Neural crest cell (in vitro differentiated cells): ENCODE measurements around the gene CPLX4. TPM values are rescaled to one million over a fixed set of nuclear protein-coding genes. Genes with fewer than 3 reads are reported as not detected.

Experiments used
- DNase-seq: peaks from one replicate; pipeline ENCODE4 v3.0.0; 2021; ENCODE audit warnings: low read depth, mixed read lengths, low spot score
- H3K27ac Mint-ChIP-seq: one replicate; pipeline ENCODE4 v1.8.0; 2021; ENCODE audit warnings: mild to moderate bottlenecking, mixed read lengths; ENCODE audit not compliant: unreplicated experiment
- H3K27me3 Mint-ChIP-seq: 2 replicates; pipeline ENCODE4 v1.8.0; 2021; ENCODE audit warnings: low read depth, mild to moderate bottlenecking, mixed read lengths
- H3K36me3 Mint-ChIP-seq: 2 replicates; pipeline ENCODE4 v1.8.0; 2021; ENCODE audit warnings: low read depth, mild to moderate bottlenecking, mixed read lengths
- H3K4me1 Mint-ChIP-seq: 2 replicates; pipeline ENCODE4 v1.8.0; 2021; ENCODE audit warnings: mixed read lengths
- H3K4me3 Mint-ChIP-seq: one replicate; pipeline ENCODE4 v1.8.0; 2021; ENCODE audit warnings: mild to moderate bottlenecking, mixed read lengths
- H3K9me3 Mint-ChIP-seq: 2 replicates; pipeline ENCODE4 v1.8.0; 2021; ENCODE audit warnings: mixed read lengths
- CTCF ChIP-seq: fragments of 200-600 bp; sonication (generic); conservative IDR thresholded peaks from 2 replicates; pipeline ENCODE4 v1.5.0; 2021; ENCODE audit warnings: antibody characterized with exemption, mild to moderate bottlenecking
- total RNA-seq: library from RNA; stranded (reverse); gene quantifications from 2 replicates; pipeline ENCODE4 v1.2.1, GENCODE V29; 2021

CPLX4 gene
- total RNA-seq, 1 donor from 2014 or later = not detected

GRCh38 chr18:59357928-59358327, 39.5 kb upstream of the CPLX4 start:
- Mint-ChIP-seq H3K27me3 (peaks cover 20% of the 10 kb centered on the region), H3K4me3 (peak overlapping the region; percentile 93), H3K27ac (no peak overlapping the region), H3K4me1 (peaks cover 18% of the 10 kb centered on the region), H3K36me3 (peaks cover 6% of the 10 kb centered on the region), H3K9me3 (no peaks in the 10 kb centered on the region)
- no peak for DNase-seq
- TF ChIP-seq CTCF = no peak

GRCh38 chr18:59354731-59355130, 36.3 kb upstream of the CPLX4 start:
- H3K27me3 Mint-ChIP-seq = peaks cover 3% of the 10 kb centered on the region

DNA sequence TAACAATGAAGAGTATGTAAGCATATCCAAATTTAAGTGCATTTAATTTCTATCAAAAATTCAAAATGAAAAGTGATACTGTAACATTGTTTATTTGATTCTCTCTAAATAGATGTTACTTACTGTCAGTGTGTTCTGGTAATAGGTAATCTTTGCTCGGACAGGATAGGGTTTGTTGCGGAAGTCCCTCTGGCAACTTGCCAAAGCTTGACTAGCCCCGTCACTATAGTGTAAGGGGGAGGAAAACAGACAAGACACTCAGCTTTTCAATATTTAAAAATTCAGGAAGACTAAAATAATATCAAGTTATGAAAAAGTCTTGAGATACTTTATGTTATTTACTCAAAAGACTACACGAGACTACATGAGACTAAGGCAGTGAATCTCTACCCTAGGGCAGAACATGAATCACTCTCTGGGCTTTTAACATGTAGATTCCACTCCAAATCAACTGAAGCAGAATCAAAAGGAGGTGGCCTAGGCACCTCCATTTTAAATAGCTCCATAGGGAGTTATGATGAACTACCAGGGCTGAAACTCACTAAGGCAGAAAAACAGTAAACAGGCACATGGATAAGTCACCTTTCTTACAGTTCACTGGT, 34.7 kb upstream of the CPLX4 start:
- no peaks in the 10 kb centered on the region for H3K27me3 Mint-ChIP-seq
- H3K9me3 Mint-ChIP-seq = no peaks in the 10 kb centered on the region
- no peak for DNase-seq
- H3K4me1 Mint-ChIP-seq = peaks cover 16% of the 10 kb centered on the region
- no peak overlapping the region for H3K27ac Mint-ChIP-seq
- peaks cover 17% of the 10 kb centered on the region for H3K36me3 Mint-ChIP-seq
- no peak for TF ChIP-seq CTCF
- H3K4me3 Mint-ChIP-seq = no peak overlapping the region

More at GRCh38 chr18:59354731-59355130, 36.3 kb upstream of the CPLX4 start:
- no peak overlapping the region for H3K27ac Mint-ChIP-seq
- H3K36me3 Mint-ChIP-seq = peaks cover 12% of the 10 kb centered on the region
- H3K4me1 Mint-ChIP-seq = peaks cover 18% of the 10 kb centered on the region
- no peaks in the 10 kb centered on the region for H3K9me3 Mint-ChIP-seq
- no peak for TF ChIP-seq CTCF
- H3K4me3 Mint-ChIP-seq = no peak overlapping the region
- no peak for DNase-seq

DNA sequence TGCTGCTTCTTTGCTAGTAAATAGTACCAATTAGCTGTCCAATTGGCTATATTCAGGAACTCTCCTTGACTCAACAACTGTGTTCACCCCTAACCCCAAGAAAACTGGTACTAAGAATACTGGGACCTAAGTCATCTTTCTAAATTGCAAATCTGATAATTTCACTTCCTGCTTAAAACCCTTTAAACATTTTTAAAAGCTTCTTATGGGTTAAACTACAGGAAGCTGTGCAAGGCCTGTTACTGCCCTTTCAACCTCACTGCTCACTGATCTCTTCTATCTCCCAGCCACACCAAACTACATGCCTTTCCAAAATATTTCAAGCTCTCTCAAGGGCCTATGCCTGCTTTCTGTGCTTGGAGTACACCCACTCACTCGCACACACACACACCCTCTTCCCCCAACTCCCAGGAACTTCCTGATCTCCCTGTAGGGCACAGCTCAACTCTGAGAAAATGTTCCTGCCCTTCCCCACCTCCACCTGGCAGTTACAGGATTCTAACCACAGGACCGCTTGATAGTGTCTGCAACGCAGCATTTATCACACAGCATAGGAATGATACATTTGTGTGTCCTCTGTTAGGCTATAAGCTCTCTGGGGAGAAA, 33.9 kb upstream of the CPLX4 start:
- Mint-ChIP-seq H3K36me3 (peaks cover 20% of the 10 kb centered on the region), H3K4me1 (peaks cover 9% of the 10 kb centered on the region), H3K9me3 (no peaks in the 10 kb centered on the region)

DNA sequence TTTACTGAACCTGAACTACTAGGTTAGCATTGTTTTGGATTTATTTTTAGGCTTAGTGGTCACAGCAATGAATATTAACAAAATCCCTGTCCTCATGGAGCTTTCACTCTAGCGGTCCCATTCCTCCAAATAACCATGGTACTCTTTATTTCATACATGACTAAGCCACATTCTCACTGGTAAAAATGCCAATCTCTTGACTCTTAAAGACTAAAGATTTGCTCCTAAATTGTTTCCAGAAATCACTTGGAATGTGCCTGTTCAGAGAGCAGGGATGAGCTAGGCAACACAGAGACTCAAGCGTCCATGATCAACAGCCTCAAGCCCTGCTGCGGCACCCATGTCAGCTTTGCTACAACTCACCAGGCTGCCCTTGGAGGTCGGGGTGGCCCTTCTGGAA, 27.1 kb upstream of the CPLX4 start:
- Mint-ChIP-seq H3K4me3 (no peak overlapping the region), H3K27ac (no peak overlapping the region), H3K4me1 (no peaks in the 10 kb centered on the region), H3K27me3 (no peaks in the 10 kb centered on the region), H3K36me3 (peaks cover 62% of the 10 kb centered on the region), H3K9me3 (peaks cover 26% of the 10 kb centered on the region)
- no peak for DNase-seq
- no peak for TF ChIP-seq CTCF

More for the DNA sequence above, 33.9 kb upstream of the CPLX4 start:
- Mint-ChIP-seq H3K27ac (no peak overlapping the region), H3K4me3 (no peak overlapping the region), H3K27me3 (no peaks in the 10 kb centered on the region)
- no peak for DNase-seq
- TF ChIP-seq CTCF = no peak
